HG03439 (cell line): ENCODE data around the gene CENPL.
"Not testable (repeated sequence)": the region's sequence is repeated elsewhere in the genome, so short reads cannot be mapped to it uniquely, and the experiment has no call there.

Source experiments
- ATAC-seq: cut with Tn5 transposase; IDR thresholded peaks from one replicate; pipeline ENCODE4 v1.9.1; 2021; ENCODE audit warnings: mild to moderate bottlenecking, moderate library complexity; ENCODE audit not compliant: unreplicated experiment

CENPL gene, protein sequence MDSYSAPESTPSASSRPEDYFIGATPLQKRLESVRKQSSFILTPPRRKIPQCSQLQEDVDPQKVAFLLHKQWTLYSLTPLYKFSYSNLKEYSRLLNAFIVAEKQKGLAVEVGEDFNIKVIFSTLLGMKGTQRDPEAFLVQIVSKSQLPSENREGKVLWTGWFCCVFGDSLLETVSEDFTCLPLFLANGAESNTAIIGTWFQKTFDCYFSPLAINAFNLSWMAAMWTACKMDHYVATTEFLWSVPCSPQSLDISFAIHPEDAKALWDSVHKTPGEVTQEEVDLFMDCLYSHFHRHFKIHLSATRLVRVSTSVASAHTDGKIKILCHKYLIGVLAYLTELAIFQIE

DNA sequence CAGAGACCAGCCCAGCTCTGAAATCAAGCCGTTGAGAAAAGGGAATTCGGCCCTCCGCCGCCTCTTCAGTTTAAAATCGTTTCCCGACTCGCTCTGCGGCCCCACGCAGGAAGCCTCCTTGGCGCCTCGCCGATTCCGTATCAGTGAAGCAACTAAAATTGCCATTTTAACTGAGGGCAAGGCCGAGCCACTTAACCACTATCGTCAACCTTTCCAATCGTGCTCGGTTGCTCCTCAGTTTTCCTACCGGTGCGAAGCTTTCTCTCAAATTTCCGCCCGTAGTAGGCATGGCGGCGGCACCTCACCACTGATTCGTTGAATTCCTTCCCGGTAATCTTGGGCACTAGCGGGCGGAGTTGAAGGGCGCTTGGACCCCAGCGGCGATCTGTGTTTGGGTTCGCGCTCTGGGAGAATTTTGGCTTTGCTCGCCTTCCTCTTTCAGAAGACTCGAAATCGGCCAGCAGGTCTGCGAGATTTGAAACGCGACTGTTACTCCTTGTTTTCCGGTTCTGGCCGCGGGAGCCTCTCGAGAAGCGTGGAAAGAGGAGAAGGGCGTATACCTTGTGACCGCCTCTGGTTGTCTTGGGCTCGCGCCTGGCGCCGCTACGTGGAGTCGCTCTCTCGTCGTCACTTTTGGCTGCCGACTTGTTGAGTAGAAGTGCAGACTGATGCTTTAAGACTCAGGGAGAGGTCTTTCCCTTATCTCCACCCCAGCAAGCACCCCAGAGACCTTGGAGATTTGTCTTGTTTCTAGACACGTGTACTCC is at the start of gene CENPL, which contains the start of gene DARS2:
Gene CENPL, minus strand, starts transcription at position 569 of the 767 bp plus-strand sequence. CDS start 13,584 bp downstream, outside the sequence.
Gene DARS2, plus strand, starts transcription at position 359 of the 767 bp plus-strand sequence. CDS start 557 bp downstream, outside the sequence.
- peak; percentile 83 for ATAC-seq

DNA sequence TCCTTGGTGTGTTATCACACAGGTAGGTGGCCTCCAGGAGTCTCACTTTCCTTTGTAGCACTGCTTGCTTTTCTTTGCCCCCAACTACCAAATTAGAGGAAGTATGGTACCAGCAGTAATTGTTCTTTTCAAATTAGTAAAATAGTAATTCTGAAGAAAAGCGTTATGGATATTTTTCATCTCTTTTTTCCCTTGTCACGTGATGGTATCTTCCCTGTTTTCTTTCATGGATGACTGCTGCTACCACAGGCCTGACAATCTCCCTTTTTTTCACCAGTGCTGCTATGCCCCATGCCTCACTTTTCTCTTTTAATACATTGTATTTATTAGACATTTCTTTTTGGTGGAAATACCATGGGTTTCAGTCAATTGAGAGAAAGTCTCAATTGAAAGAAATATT is 46.8 kb upstream of the CENPL start:
- no peak for ATAC-seq

DNA sequence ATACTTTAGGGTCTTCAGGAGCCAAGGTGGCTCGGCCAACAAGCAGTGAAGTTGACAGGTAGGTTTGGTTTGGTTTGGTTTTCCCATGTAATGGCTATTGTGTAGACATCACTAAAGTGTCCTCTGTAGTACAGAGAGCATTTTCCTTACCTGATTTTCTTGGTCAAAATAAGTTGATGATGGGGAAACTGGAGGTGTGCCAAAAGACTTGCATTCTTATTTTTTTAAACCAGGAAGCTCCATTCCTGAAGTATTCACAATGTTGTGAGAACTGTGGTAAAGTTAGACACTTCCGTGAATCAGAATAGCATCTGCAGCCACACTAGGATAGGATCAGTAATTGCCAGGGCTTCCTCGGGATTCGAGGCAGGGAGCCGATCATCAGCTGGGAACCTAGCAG is 46.4 kb upstream of the CENPL start:
- ATAC-seq = no peak

DNA sequence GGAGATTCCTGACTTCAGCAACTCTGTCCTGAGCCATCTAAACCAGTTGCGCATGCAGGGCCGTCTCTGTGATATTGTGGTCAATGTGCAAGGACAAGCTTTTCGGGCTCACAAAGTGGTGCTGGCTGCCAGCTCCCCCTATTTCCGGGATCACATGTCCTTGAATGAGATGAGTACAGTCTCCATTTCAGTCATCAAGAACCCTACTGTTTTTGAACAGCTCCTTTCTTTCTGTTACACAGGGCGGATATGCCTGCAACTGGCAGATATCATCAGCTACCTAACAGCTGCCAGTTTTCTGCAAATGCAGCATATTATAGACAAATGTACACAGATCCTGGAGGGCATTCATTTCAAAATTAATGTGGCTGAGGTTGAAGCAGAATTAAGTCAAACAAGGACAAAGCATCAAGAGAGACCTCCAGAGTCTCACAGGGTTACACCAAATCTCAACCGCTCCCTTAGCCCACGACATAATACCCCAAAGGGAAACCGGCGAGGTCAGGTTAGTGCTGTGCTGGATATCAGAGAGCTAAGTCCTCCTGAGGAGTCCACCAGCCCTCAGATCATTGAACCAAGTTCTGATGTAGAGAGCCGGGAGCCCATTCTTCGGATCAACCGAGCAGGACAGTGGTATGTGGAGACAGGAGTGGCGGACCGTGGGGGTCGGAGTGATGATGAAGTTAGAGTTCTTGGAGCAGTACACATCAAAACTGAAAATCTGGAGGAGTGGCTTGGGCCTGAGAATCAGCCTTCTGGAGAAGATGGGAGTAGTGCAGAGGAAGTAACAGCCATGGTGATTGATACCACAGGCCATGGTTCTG is 45.8 kb upstream of the CENPL start:
- no peak for ATAC-seq

DNA sequence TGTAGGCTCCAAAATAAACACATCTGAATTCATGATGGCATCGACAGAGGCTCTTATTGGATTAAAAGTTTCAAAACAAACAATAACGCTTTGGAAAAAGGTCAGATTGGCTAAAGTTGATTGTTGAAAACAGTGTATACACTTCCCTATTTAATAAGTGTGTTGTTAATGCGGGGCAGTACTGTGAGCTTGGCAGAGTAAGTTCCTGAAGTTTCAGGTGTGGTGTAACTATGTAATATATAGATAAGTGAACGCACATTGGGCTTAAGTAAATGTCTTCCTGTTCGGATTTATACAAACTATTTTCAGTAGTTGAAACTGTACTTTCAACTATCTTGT is 44.3 kb upstream of the CENPL start:
- no peak for ATAC-seq

DNA sequence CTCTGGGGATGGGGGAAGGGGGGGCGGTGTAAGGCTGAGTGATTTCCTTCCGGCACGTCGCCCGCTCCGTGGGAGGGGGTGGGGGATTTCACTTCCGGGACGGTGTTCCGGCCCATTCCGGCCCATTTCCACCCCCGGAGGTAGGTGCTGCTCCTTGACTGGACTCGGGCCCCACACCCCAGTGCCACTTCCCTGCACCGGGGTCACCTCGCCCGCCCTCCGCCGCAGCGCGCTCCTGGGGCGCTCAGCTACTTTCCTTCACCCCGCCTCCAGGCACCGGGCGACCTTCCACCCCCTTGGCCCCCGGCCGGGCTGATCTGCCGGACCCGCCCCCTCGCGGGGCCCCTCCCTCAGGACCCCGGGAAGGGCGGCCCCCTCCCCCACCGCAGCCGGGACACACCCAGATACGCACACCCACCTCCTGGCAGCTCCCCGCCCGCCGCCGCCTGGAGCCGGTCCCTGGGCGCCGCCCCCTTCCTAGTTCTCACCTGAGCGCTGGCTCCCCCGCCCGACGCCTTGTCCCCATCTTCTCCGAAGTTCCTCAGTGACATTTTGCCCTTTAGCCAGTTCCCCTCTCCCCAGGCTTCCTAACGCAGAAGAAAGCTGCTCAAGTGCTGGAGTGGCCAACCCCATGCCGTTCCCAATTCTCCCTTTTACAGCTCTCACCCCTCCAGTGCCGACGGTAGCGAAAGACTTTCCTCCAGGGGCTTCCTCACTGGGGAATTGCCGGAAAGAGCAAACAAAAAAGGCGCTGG is 43.8 kb upstream of the CENPL start, which contains the start of gene ZBTB37:
Gene ZBTB37, plus strand, starts transcription at position 115 of the 755 bp plus-strand sequence. CDS start 1,846 bp downstream, outside the sequence.
- ATAC-seq = peak; percentile 53

DNA sequence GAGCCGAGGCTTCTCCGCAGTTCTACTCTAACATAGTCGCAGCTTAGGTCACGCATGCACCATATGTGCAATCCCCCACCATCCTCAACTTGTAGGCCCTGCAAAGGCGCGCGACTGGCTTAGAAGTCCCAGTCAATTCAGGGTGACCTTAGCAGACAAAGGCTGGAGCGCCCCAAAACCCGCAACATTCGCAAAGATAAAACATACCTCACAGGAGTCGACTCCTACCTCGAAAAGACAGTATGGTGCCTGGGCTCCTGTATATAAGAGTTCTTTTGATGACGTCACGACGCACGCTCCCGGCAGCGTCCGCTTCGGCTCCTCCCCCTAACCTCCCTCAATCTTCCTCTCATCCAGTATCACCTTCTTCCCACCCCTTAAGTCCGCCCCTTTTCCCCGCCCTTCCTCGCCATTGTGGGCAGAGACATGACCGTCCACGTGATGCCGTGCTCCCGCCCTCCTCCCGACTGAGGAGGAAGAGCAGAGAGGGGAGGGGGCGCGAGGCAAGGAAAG is 43.1 kb upstream of the CENPL start, which contains the start of gene GAS5:
Gene GAS5, minus strand, starts transcription at position 237 of the 513 bp plus-strand sequence.
- peak; percentile 70 for ATAC-seq

DNA sequence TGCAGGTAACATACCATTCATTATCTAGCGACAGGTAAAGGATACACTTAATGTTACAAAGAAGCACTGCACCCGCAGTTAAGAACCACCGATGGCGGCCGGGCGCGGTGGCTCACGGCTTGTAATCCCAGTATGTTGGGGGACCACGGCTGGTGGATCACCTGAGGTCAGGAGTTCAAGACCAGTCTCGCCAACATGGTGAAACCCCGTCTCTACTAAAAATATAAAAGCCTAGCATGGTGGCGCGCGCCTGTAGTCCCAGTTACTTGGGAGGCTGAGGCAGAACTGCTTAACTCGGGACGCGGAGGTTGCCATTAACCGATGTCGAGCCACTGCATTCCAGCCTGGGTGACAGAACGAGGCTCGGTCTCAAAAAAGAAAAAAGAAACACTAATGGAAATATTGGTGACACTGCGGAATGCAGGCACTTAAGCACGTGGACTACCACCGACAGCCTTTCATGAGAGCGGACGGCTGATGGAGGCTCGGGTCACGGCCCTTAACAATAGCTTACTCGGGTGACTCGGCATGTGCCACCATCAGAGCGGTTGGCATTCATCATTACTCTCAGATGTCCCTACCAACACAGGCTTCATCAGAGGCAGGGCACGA is 42.6 kb upstream of the CENPL start:
- no peak for ATAC-seq

DNA sequence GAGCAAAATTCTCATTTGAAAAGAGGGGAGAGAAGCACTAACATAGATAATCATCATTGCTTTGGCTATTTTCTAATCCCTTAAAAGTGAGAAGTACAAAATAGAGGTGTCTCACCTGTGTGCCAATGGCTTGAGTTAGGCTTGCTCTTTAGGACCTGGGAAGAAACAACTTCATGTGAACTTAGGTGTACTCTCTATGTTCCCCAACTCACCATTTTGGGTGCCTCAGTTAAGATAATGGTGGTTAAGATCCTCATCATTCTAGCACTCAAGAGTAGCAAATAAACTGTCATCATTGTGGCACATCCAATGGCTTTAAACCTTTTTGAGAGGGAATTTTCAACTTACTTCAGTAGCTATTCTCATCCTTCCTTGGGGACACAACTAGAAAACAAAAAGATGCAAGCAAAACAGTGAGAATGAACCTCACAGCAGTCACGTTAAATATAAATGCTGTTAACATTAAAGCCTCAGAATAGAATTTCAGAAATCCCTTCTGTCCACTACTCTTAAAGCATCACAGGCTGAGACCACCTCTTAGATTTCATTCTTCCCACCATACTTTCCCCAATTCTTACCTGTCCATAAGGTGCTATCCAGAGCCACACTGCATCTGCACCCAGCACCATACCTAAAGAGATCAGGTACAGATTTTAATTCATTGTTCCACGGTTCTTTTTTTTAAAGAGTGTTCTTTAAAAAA is 41.9 kb upstream of the CENPL start:
- no peak for ATAC-seq

DNA sequence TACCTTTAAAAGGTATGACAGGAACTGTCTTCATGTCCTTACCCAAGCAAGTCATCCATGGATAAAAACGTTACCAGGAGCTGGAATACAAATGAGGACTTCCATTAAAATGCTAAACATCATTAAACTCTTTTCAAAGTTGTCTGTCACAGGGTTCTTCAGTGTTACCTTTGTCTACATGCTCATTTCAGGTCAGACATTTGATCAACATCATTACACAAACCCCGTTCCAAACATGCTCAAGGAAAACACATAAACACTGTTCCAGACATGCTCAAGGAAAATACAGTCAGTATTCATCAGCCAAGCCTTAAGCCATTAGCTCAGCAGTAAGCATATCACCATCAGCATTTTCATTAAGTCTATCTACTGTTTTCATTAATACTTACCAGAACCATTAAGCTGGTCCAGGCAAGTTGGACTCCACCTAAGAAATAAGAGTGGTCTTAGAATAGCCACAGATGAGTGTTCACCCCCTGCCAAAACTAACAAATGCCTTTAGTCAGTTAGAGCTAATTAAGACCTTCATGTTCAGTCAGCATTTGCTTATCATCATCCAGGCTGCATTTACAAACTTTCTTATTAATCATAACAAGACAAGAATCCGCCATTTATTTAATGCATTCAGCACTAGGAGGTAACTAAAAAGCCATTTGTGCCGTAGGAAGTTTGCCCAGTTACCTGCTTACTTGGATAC is 40.9 kb upstream of the CENPL start:
- no peak for ATAC-seq

DNA sequence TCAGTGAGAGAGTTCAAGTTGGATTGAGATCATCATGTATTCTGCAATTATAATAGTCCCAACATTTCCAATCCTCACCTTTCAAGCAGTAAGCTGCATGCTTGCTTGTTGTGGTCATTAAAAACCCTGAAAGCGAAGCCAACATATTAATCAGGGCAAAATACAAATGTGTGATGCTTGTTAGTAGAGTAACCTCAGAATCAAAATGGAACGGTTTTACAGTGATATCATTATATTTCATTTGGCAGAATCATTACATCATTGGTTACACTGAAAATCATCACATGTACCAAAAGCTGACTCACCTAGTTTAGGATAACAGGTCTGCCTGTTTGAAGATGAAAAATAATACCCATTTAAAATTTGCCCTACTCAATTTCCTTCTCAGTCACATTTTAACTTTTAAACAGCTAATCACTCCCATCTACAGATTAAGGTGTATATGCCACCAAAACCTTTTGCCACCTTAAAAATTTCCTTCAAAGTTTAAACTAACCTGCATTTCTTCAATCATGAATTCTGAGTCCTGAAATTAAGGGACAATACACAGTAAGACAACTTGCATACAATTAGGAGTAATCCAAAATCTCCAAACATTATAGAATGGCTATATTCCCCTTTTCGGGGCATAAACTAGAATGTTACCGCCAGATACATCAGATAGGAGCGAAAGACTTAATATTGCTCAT is 39.6 kb upstream of the CENPL start:
- no peak for ATAC-seq

DNA sequence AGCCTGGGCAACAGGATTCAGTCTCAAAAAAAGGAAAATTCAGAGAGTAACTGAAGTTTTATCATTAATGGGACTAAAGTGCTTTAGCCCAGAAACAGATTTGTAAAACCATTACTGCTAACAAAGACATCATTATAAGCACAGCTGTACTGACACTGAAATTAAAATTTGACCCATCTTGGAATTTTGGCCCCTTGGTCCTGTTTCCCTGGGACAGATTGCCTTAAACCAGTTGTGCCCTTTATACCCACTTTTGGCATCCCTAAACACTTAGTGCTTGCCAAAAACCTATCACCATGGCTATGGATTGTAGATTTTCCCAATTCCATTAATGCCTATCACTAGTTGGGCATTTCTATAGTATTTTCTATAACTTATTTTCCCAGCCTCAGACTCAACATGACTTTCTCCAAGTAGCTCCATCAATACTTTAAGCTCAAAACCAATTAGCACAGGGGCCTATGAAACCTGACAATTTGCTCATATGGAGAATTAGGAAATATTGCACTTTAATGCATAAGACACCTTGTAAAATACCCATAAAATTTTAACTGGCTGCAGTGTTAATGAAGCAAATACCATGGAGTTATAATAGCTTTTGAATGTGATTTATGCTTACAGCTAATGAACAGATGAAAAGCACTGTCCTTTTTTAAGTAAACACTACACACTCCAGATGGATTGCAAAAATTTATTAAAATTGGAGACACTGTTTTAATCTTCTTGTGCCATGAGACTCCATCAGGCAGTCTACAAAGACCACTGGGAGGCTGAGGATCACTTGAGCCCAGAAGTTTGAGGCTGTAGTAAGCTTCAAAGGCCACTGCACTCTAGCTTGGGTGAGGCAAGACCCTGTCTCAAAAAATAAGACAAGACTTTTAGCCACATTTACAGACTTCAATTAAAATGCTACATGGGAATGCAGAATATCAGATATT is 38.8 kb upstream of the CENPL start:
- no peak for ATAC-seq

DNA sequence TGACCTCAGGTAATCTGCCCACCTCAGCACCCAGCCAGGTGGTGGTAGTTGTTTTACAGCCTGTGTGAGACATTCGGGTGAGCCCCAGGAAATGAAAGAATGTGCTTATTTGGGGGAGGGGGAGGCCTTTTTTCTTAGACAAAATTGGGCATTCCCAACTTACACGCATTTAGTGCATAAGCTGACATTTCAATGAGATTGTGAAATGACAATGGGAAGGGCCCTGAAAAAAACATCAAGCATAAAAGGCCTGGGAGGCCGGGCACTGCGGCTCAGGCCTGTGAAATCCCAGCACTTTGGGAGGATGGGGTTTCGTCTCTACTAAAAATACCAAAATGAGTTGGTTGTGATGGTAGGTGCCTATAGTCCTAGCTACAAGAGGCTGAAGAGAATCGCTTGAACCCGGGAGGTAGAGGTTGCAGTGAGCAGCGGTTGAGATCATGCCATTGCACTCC is 38.1 kb upstream of the CENPL start:
- no peak for ATAC-seq

DNA sequence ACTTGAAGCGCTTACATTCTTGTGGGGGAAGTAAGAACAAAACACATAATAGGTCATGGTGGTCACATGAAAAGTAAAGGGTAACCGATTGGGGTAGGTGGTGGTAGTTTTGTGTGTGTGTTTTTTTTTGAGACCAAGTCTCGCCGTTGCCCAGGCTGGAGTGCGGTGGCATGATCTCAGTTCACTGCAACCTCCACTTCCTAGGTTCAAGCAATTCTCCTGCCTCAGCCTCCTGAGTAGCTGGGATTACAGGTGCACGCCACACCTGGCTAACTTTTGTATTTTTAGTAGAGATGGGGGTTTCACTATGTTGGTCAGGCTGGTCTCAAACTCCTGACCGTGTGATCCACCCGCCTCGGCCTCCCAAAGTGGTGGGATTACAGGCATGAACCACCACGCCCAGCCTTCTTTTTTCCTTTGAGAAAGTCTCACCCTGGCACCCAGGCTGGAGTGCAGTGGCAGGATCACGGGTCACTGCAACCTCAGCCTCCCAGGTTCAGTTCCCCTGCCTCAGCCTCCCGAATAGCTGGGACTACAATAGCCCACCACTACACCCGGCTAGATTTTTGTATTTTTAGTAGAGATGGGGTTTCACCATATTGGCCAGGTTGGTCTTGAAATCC is 37.6 kb upstream of the CENPL start:
- not testable (repeated sequence) for ATAC-seq

DNA sequence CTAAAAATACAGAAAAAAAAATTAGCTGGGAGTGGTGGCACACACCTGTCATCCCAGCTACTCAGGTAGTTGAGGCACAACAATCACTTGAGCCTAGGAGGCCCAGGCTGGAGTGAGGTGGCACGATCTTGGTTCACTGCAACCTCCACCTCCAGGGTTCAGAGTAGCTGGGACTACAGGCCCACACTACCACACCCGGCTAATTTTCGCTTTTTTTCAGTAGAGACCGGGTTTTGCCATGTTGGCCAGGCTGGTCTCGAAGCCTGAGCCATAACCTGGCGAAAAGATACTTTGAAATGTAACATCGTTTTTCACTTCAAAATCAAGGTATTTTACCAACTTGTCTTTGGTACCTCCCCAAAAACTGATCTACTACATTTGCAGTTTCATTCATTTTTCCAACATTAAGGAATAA is 37.1 kb upstream of the CENPL start:
- no peak for ATAC-seq

DNA sequence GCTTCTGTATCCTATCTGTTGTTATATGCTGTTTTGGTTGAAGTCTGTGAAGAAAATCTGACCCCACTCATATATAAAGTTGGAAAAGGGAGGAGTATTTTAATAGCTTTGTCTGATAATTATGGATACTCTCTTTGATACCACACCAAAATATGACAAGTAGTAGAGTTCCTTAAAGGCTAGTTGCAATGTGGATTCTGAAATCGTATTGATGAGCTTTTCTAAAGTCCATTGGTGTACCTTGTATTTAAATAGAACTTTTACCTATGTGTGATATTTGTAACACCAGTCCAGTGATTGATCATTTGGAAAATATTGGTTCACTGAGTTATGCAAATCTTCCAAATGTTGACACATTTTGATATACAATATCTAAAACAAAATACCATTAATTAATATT is 35.4 kb upstream of the CENPL start:
- ATAC-seq = no peak
